RCC 7860 (cell line): ENCODE results near the gene PRKG1.

ENCODE experiments used
- DNase-seq: peaks from one replicate; pipeline ENCODE4 v3.0.0-alpha.2; 2015; ENCODE audit warnings: low spot score
- FAIRE-seq: peaks from 2 replicates; lab custom pipeline; 2012; peaks lifted over from hg19 to GRCh38; lab: Jason Lieb, UNC

The PRKG1 gene

GRCh38 chr10:51471271-51471670 is 397.0 kb downstream of the PRKG1 start:
- FAIRE-seq (no peak), DNase-seq (no peak)

- FAIRE-seq (no peak), DNase-seq (no peak)
Observed at GRCh38 chr10:51472154-51472553, 397.9 kb downstream of the PRKG1 start.

GRCh38 chr10:51479711-51480110 is 405.4 kb downstream of the PRKG1 start:
- DNase-seq = no peak
- no peak for FAIRE-seq

GRCh38 chr10:51485668-51486067 is 411.4 kb downstream of the PRKG1 start:
- FAIRE-seq = no peak

GRCh38 chr10:51487576-51487975 is 413.3 kb downstream of the PRKG1 start:
- no peak for FAIRE-seq

More at GRCh38 chr10:51485668-51486067, 411.4 kb downstream of the PRKG1 start:
- no peak for DNase-seq

GRCh38 chr10:51488766-51489408 is 414.6 kb downstream of the PRKG1 start:
- FAIRE-seq (no peak), DNase-seq (no peak)

More at GRCh38 chr10:51487576-51487975, 413.3 kb downstream of the PRKG1 start:
- DNase-seq = no peak

- no peak for FAIRE-seq
- no peak for DNase-seq
Observed at GRCh38 chr10:51498424-51498823, 424.1 kb downstream of the PRKG1 start.

GRCh38 chr10:51501396-51501795 is 427.1 kb downstream of the PRKG1 start:
- FAIRE-seq = no peak
- no peak for DNase-seq

- DNase-seq (no peak), FAIRE-seq (no peak)
Observed at GRCh38 chr10:51502124-51502523, 427.8 kb downstream of the PRKG1 start.

- FAIRE-seq (no peak), DNase-seq (no peak)
Observed at GRCh38 chr10:51503378-51503777, 429.1 kb downstream of the PRKG1 start.

- FAIRE-seq = no peak
- DNase-seq = no peak
Observed at GRCh38 chr10:51507476-51507875, 433.2 kb downstream of the PRKG1 start.

- FAIRE-seq (no peak), DNase-seq (no peak)
Observed at GRCh38 chr10:51508156-51508555, 433.9 kb downstream of the PRKG1 start.

GRCh38 chr10:51510231-51510630 is 435.9 kb downstream of the PRKG1 start:
- no peak for DNase-seq
- no peak for FAIRE-seq

GRCh38 chr10:51521605-51522004 is 447.3 kb downstream of the PRKG1 start:
- no peak for FAIRE-seq
- no peak for DNase-seq

GRCh38 chr10:51522858-51523257 is 448.6 kb downstream of the PRKG1 start:
- FAIRE-seq (no peak), DNase-seq (no peak)

- FAIRE-seq (no peak), DNase-seq (no peak)
Observed at GRCh38 chr10:51523440-51523839, 449.2 kb downstream of the PRKG1 start.

- DNase-seq = no peak
- no peak for FAIRE-seq
Observed at GRCh38 chr10:51524041-51524440, 449.8 kb downstream of the PRKG1 start.

- no peak for FAIRE-seq
- DNase-seq = no peak
Observed at GRCh38 chr10:51527522-51528219, 453.4 kb downstream of the PRKG1 start.

- DNase-seq = no peak
- FAIRE-seq = no peak
Observed at GRCh38 chr10:51528527-51528926, 454.2 kb downstream of the PRKG1 start.

GRCh38 chr10:51530541-51530940 is 456.3 kb downstream of the PRKG1 start:
- DNase-seq = no peak
- FAIRE-seq = no peak

GRCh38 chr10:51532044-51532443 is 457.8 kb downstream of the PRKG1 start:
- DNase-seq = no peak
- FAIRE-seq = no peak

- no peak for DNase-seq
- FAIRE-seq = no peak
Observed at GRCh38 chr10:51542853-51543252, 468.6 kb downstream of the PRKG1 start.

- DNase-seq (no peak), FAIRE-seq (no peak)
Observed at GRCh38 chr10:51544933-51545332, 470.6 kb downstream of the PRKG1 start.
